Loucy (cell line): ENCODE measurements around the gene CCDC71.

ENCODE experiments used
- EZH2phosphoT487 ChIP-seq: fragments of 200-600 bp; IDR thresholded peaks from 2 replicates; pipeline ENCODE4 v1.6.1; 2018; ENCODE audit warnings: antibody characterized with exemption, mild to moderate bottlenecking, moderate library complexity, borderline replicate concordance
- TF ChIP-seq, protein P1 (sequence below): fragments of 200-600 bp; sonication (generic); conservative IDR thresholded peaks from 2 replicates; pipeline ENCODE4 v1.5.1; 2014; ENCODE audit warnings: mild to moderate bottlenecking, antibody characterized with exemption, low read length

DNA sequence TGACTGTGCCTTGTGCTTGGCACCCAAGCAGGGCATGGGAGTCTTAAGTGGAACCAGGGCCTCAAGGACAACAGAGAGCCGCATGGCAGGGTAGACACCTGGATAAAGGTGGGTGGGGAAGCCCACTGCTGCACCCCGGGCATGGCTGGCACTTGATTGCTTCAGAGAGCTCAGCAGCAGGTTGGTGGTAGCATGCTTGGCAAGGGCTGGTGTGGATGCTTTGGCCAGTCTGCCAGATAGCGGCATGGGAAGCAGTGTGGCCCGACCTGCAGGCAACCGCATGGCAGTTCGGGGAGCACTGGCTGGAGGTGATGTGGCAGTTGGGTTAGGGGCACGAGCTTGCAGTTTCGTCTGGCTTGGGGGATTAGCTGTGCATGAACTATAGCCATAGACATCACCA, 2.5 kb downstream of the CCDC71 start:
- TF ChIP-seq, protein P1, sequence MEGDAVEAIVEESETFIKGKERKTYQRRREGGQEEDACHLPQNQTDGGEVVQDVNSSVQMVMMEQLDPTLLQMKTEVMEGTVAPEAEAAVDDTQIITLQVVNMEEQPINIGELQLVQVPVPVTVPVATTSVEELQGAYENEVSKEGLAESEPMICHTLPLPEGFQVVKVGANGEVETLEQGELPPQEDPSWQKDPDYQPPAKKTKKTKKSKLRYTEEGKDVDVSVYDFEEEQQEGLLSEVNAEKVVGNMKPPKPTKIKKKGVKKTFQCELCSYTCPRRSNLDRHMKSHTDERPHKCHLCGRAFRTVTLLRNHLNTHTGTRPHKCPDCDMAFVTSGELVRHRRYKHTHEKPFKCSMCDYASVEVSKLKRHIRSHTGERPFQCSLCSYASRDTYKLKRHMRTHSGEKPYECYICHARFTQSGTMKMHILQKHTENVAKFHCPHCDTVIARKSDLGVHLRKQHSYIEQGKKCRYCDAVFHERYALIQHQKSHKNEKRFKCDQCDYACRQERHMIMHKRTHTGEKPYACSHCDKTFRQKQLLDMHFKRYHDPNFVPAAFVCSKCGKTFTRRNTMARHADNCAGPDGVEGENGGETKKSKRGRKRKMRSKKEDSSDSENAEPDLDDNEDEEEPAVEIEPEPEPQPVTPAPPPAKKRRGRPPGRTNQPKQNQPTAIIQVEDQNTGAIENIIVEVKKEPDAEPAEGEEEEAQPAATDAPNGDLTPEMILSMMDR: no peak
- TF ChIP-seq EZH2phosphoT487: no peak
